ENCODE data around the gene ZSCAN25.

GRCh38 chr7:99573257-99573656, 43.5 kb upstream of the ZSCAN25 start:
- no peak for TF ChIP-seq CTCF (IDR thresholded peaks at IDR 0.05; ENCODE audit: poor library complexity, severe bottlenecking)
- no peak for TF ChIP-seq POLR2AphosphoS5 (IDR thresholded peaks at IDR 0.05)
- no peak for TF ChIP-seq MXI1 (conservative IDR thresholded peaks at IDR 0.05; ENCODE audit: poor library complexity, severe bottlenecking)
- TF ChIP-seq SMC3 (conservative IDR thresholded peaks at IDR 0.05; ENCODE audit: poor library complexity): no peak

All from neural cell (in vitro differentiated cells).